Hematopoietic multipotent progenitor cell treated with erythropoietin and hydrocortisone succinate and interleukin-3 and kit ligand, for 15 days (in vitro differentiated cells): ENCODE measurements around the gene KRTAP4-4.
"Not testable (repeated sequence)": the region's sequence is repeated elsewhere in the genome, so short reads cannot be mapped to it uniquely, and the experiment has no call there.

Experiments
- DNase-seq: peaks from one replicate; pipeline ENCODE4 v3.0.0-alpha.2; 2015; ENCODE audit warnings: low spot score

Gene KRTAP4-4

DNA sequence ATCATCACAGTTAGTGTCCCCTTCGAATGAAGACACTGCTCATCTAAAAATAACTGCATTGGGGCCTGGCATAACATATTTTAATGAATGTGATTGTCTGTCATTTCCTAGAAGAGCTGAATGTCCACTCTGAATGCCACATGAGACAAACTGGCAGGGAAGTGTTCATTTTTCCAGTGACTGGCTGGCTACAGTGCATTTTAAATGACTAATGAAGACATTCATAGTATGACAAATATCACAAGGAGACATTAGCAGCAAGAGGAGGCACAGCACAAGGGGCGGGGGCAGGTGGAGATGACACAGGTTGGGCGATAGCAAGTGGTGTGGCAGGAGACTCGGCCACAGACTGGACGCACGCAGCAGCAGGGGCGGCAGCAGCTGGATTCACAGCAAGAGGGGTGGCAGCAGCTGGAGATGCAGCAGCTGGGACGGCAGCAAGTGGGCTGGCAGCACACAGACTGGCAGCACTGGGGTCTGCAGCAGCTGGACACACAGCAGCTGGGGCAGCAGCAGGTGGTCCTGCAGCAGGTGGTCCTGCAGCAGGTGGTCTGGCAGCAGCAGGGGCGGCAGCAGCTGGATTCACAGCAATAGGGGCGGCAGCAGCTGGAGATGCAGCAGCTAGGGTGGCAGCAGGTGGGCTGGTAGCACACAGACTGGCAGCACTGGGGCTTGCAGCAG lies 11.4 kb downstream of the KRTAP4-4 start:
- DNase-seq = not testable (repeated sequence)

DNA sequence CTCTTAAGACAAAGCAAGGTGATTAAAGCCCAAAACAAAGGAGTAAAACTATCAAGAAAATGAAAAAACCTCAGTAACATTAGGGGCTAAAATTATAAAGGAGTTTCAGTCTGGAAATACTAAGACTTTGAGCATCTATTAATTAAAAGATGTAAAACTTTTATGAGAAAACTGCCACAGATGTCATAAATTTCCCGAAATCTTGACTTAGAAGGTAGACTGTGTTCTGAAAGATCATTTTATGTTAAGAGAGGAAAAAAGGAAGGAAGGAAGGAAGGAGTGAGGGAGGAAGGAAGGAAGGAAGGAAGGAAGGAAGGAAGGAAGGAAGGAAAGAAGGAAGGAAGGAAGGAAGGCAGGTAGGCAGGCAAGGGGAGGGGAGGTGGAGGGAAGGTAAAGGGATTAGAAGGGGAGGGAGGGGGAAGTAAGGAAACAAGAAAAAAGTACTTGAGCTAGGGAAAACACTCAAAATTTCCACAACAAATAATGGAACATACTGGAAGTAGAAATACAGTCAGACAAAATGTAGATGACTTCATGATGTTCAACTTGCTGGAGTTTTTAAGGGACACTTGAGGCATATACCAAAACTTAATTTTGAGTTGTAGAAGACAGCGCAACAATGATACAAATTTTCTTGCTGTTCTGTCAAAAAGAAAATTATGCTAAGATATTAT lies 12.9 kb downstream of the KRTAP4-4 start:
- DNase-seq = no peak

DNA sequence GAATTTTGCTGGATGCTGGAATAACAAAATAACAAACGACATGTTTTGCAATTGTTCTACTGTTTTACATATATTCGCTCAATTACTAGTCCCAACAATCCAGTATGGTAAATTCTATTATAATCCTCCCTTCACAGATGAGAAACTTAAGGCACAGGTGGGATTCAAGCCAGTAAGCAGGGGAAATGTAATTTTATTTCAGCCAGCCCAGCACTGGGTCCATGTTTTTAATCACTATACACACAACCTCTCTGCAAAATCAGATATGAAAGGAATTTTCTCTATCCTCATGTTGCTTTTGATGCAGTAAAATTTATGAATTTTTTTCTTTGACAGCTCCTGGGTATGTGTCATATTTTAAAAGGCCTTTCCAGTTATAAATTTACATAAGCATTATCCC lies 15.3 kb downstream of the KRTAP4-4 start:
- no peak for DNase-seq

DNA sequence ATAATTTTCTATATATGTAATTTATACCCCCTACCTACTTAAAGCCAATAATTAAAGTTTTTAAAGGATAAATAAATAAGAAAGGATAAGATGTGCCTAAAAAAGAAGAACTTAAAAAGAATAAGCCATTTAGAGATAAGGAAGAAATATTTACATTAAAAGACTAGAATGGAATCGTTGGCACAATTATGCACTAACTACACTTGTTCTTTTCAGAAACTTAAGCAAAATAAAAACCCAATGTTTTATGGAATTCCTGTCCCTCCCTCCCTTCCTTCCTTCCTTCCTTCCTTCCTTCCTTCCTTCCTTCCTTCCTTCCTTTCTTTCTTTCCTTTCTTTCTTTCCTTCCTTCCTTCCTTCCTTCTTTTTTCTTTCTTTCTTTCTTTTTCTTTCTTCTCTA lies 15.7 kb downstream of the KRTAP4-4 start:
- no peak for DNase-seq

DNA sequence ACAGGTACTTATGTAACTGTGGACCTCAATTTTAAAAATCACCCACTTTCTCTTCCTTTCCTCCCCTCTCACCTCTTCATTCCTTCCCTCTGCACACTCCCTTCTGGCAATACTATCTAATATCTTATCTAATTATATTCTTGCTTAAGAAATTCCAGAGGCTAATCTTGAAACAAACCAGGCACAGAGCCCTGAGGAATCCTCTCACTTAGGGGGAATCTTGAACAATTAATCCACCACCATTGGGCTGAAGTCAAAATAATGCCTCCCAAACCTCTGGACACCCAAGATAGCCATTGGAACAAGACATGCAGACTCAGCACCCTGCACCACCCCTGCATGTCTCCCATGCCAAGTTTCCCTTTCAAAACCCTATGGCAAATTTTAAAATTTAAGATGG lies 19.2 kb downstream of the KRTAP4-4 start:
- DNase-seq = no peak

DNA sequence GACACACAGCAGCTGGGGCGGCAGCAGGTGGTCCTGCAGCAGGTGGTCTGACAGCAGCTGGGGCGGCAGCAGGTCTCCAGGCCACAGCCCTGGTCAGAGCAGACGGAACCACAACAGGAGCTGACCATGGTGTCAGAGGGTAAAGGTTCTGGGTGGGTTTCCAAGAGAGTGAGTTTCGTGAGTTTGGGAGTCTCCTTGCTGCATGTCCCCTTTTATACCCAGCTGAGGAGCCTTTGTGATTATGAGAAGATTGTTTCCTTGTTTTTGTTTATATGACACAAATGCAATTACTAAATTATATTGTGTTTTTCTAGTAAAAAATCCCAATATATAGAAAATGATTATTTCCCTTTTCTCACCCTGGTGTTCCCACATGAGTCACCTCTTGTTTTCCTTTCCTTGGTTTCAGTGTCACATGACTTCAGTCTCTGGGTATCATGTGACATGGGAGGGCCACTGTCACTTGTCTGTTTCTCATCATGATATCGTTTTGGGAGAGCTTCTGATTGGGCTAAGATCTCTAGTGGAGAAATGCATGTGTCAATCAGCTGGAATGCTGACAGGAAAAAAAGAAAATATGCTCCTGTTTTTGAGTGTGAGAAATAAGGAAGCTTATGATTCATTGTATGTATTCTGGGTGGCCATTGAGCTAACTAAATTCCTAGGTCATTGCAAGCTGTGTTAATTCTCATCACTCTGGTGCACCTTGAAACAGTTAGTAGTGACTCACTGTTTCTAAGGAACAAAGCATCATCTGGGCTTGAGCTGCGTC lies 20.0 kb downstream of the KRTAP4-4 start, which contains the start of gene KRTAP4-6:
KRTAP4-6 (minus strand) TSS at position 185 of the 772 bp plus-strand sequence; CDS start at position 128, 57 bp downstream.
- DNase-seq = no peak

DNA sequence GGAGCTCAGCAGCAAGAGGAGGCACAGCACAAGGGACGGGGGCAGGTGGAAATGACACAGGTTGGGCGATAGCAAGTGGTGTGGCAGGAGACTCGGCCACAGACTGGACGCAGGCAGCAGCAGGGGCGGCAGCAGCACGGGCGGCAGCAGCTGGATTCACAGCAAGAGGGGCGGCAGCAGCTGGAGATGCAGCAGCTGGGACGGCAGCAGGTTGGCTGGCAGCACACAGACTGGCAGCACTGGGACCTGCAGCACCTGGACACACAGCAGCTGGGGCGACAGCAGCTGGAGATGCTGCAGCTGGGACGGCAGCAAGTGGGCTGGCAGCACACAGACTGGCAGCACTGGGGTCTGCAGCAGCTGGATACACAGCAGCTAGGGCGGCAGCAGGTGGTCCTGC lies 20.7 kb downstream of the KRTAP4-4 start:
- DNase-seq = not testable (repeated sequence)

DNA sequence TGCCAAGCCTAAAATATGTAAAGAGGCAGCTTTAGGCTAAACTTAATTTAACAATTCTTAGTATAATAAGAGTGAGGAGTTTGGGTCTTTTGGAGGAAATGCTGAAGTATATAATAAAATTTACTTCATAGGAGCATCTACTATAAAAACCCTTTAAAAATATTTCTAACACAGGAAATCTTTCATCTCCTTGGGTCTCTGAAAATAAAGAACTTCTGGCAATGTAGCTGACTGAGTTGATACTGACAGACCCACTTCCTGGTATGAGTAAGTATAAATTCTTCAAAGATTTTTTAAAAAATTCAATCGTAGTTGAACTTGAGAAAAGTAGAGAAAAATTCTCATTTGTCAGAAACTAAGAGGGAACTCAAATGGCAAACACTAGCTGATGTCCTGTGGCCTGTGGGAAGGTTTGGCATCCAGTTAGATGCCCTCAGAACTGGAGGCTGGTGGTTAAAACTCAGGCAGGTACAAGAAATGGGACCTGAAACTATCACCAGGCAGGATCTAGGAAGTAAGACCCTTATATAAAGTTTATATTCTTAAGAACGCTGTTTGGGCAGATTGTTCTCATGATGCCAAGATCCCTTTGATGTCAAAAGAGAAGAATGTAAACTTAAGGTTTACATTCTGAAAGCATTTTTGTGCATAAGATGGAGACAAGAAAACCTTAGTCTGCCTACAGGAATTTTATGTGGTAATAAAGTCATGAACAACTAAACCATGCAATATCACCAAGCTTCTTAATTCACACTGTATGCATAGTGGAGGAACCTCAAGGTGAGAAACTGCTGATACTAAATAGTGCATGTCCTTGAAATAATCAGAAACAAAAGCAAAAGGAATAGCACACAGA lies 26.4 kb downstream of the KRTAP4-4 start:
- no peak for DNase-seq

DNA sequence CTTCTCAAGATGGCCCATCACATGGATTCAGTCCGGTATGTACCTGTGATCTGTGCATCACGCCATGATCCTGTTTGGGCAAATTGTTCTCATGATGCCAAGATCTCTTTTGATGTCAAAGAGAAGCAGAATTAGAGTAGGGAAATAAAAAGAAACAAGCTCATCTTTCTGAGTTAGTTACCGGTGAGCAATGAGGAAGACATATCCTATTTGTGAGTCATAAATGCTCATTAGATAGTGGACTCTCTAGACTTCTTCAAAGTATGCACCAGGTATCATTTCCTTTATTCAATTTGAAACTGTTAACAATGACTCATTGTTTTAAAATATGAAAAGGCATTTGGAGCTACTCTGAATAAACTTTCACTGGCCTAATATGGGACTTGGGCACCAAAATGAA lies 28.6 kb downstream of the KRTAP4-4 start:
- no peak for DNase-seq

DNA sequence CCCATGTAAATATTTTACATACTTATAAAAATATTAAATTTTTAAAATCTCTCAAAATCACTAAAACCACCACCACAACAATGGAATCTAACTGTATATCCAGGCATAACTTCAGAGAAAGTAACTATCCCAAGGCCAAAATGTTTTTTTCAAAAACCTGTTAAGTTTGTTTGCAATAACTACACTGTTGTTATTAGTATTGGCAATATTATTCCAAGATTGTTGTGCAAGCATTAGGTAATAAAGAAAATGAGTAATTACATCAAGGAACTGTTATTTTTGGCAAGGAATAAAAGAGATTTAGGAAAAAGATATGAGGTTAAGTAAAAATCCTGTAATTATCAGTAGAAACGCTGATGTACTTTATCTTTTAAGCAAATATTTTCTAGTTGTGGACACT lies 33.2 kb downstream of the KRTAP4-4 start:
- no peak for DNase-seq

DNA sequence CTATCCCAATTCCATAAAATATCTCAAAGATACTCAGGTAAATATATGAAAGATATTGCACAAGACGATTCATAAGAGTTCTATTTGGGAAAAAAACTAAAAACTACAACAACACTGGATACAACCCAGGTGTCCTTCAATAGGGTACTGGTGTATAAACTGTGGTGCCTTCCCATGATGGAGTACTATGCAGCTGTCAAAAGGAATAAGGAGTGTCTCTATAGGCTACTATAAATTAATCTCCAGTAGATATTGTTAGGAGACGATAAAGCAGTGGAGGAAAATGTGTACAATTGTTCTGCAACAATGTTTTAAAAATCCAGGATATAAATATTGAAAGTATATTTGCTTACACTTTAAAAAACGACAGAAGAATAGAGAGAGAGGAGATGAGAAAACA lies 34.1 kb downstream of the KRTAP4-4 start:
- no peak for DNase-seq

DNA sequence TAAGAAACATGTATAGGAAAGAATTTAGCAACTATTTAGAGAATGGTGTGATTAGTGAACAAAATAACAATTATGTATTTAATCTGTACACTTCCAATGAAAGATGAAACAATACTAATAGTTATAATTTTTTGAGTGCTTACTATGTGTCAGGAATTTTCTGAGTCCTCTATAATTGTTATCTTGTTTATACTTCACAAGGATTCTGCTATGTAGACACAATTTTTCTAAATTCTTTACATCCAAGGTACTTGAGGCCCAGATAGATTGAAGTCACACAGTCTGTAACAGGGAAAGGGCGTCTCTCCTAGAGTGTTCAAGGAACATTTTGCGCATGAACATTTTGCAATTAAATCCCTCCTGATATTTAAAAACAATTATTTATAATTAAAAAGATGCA lies 35.5 kb downstream of the KRTAP4-4 start:
- no peak for DNase-seq

DNA sequence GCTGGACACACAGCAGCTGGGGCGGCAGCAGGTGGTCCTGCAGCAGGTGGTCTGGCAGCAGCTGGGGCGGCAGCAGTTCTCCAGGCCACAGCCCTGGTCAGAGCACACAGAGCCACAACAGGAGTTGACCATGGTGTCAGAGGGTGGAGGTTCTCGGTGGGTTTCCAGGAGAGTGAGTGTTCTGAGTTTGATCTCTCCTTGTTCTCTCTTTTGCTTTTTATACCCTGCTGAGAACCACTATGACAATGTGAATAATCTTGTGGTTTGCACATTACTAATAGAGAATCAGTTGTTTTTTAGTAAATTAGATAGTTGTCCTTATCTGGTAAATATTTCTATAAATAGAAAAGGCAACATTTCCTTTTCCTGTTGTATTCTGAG lies 36.6 kb downstream of the KRTAP4-4 start, which contains the start of gene KRTAP4-12:
KRTAP4-12 (minus strand) TSS at position 192 of the 381 bp plus-strand sequence; CDS start at position 132, 60 bp downstream.
- not testable (repeated sequence) for DNase-seq

DNA sequence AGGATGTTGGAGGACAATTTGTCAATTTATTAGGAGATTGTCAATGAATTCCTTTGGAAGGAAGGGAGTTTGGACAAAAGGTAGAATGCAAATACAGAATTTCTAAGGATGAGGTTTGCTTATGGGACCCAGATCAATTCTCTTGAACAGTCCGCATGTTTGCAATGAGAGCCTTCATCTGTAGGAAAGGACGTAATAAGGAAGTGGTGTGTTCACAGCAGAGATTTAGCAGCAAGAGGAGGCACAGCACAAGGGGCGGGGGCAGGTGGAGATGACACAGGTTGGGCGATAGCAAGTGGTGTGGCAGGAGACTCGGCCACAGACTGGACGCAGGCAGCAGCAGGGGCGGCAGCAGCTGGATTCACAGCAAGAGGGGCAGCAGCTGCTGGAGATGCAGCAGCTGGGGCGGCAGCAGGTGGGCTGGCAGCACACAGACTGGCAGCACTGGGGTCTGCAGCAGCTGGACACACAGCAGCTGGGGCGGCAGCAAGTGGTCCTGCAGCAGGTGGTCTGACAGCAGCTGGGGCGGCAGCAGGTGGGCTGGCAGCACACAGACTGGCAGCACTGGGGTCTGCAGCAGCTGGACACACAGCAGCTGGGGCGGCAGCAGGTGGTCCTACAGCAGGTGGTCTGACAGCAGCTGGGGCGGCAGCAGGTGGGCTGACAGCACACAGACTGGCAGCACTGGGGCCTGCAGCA lies 37.1 kb downstream of the KRTAP4-4 start:
- not testable (repeated sequence) for DNase-seq

DNA sequence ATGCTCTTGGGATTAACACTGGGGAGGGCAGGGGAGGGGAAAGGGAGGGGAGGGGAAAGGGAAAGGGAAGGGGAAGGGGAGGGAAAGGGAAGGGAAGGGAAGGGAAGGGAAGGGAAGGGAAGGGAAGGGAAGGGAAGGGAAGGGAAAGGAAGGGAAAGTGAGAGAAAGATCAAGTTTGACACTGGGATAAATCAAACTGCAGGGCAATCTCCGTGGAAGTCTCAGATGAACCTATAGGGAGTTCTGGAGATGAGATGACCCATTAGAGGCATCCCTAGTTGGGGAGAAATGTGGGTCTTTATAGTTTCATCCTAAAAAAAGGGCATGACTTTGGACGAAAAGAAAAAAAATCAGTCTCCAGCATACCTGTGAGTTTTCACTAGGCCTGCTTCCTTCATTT lies 38.8 kb downstream of the KRTAP4-4 start:
- no peak for DNase-seq

DNA sequence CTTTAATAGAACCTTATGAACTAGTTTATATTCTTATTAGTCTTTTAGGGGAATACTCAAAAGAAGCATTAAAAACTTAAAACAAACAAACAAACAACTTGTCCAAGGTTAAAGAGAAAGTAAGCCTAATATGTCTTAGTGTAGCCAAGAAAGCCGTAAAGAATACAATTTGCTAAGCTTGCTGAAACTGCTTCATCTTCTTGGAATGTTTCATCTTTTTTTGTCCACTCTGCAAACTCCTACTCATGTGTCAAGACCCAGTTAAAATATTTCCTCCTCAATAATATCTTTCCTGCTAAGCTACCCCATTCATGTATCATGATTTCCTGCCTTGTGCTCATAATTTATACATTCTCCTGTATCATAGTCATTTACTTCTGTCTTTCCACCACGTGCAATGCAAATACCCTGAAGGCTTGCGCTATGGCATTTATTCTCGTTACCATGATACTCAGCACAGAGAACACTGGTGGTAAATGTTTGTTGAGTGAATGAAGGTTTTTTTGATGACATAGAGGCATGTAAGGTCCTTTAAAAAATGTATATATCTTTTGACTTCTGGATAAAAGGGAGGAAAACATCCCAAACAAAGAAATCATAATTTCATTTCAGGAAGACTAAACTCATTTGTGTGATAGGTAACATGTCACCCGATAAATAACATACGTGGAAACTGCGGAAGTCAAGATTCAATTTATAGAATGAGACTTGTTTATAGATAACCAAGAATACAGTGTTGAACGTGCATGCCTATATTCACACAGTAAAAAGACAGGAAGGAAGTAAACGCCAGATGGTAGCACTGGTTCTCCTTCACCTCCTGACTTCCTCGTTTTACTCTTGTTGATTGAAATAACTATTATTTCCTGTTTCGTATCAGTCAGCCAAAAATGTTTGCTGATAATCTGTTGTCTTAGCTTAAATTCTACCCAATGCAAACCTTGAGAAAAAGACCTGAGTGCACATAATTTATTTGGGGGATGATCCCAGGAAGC lies 40.6 kb downstream of the KRTAP4-4 start:
- DNase-seq = not testable (repeated sequence)

DNA sequence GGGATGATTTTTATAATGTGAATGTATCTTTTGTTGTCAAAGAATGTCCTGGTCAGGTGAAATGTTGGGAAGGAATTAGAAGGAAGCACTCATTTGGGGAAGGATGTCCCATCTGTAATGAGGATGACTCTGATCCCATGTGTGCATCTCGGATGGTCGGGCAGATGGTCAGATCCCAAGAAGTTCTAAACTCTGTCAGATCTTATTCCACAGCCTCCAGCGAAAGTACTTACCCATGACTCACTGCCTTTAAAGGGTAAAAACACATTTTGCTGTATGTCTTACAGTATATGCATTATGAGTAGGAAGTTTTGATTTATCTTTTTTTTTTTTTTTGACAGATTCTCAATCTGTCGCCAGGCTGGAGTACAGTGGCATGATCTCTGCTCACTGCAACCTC lies 41.8 kb downstream of the KRTAP4-4 start:
- DNase-seq = no peak

DNA sequence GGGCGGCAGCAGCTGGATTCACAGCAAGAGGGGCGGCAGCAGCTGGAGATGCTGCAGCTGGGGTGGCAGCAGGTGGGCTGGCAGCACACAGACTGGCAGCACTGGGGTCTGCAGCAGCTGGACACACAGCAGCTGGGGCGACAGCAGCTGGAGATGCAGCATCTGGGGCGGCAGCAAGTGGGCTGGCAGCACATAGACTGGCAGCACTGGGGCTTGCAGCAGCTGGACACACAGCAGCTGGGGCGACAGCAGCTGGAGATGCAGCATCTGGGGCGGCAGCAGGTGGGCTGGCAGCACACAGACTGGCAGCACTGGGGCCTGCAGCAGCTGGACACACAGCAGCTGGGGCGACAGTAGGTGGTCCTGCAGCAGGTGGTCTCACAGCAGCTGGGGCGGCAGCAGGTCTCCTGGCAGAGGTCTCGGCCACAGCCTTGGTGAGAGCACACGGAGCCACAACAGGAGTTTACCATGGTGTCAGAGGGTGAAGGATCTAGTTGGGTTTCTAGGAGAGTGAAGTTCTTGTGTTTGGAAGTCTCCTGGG lies 42.6 kb downstream of the KRTAP4-4 start, which contains the start of gene KRTAP4-11:
KRTAP4-11 (minus strand) TSS at position 528 of the 541 bp plus-strand sequence; CDS start at position 470, 58 bp downstream.
- DNase-seq = not testable (repeated sequence)

DNA sequence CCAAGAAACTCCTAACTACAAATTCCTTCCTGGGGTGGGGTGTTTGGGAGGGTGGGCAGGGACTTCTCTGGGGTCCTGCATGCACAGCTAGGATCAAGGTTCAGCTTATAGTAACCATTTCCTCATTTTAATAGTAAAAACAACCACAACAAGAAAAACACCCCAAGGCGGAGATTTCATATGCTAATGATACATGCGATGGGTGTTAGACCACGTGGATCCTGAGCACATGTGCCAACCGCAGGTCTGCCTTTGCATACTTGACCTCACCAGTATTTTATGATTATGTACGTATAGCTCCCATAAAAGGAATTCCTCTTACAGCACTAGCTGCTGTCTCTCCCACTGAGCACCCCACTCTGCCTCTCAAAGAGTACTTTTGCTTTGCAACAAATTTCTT lies 44.3 kb downstream of the KRTAP4-4 start:
- DNase-seq = no peak
